Suprapubic skin (tissue), 3 donors: ENCODE results near the gene TSPEAR.
"Not testable (repeated sequence)": the region's sequence is repeated elsewhere in the genome, so short reads cannot be mapped to it uniquely, and the experiment has no call there.

Source experiments
- CTCF ChIP-seq, 2 donors: fragments of 200-600 bp in 1 of 2; fragments of 450-650 bp in 1 of 2; sonication (generic) in 1 of 2; IDR thresholded peaks; one replicate each; pipeline ENCODE4 v1.5.1; 2016 to 2019; ENCODE audit warnings: antibody characterized with exemption in 2 of 2, mild to moderate bottlenecking in 1 of 2, moderate library complexity in 1 of 2
- POLR2AphosphoS5 ChIP-seq, 3 donors: sonication (generic); formaldehyde crosslinking; IDR thresholded peaks; one replicate each; pipeline ENCODE4 v1.6.1; 2017; ENCODE audit warnings: antibody characterized with exemption in 3 of 3

GRCh38 chr21:44550285-44550684 lies 161.1 kb downstream of the TSPEAR start:
- not testable (repeated sequence) for TF ChIP-seq POLR2AphosphoS5, CTCF (IDR thresholded peaks at IDR 0.05)
